Mesenteric fat pad (tissue), 1 donor: ENCODE data around the gene APC2. TPM values are rescaled to one million over a fixed set of nuclear protein-coding genes. Genes with fewer than 3 reads are reported as not detected.

Experiments
- DNase-seq: peaks from one replicate; pipeline ENCODE4 v3.0.0-alpha.2; 2020; ENCODE audit warnings: low spot score
- long read RNA-seq: library from polyadenylated mRNA; unstranded; transcript quantifications from one replicate; pipeline ENCODE4 v2.0.0, GENCODE V29; 2020
- total RNA-seq: library from RNA; stranded (reverse); fragmentation: NEBNext Ultra II Directional; extraction: Animal tissue kit (Norgen Biotek cat#: 25700); gene quantifications from one replicate; pipeline ENCODE4 v1.2.1, GENCODE V29; 2021
- donor health status: DM: yes; HTN: yes; CAD: no.

Gene APC2
- 0.10 TPM for total RNA-seq
- long read RNA-seq, partial matches to known transcripts: 0 of 2 reads
- long read RNA-seq, other reads (novel, unspliced or antisense): 2 of 2 reads

- DNase-seq: no peak
These were observed at the start of gene APC2 for GRCh38 chr19:1449467-1450442. TSS of gene APC2 (plus strand) at chr19:1450121. CDS start at chr19:1453002, 2,881 bp downstream.

- DNase-seq: no peak
These were observed 49.4 kb upstream of the APC2 start for GRCh38 chr19:1400281-1401137.

- DNase-seq: no peak
These were observed 48.6 kb upstream of the APC2 start, which contains the start of gene GAMT for GRCh38 chr19:1401138-1401888. TSS of gene GAMT (minus strand) at chr19:1401542. CDS start at chr19:1401476, 66 bp downstream.

GRCh38 chr19:1401889-1402217 lies 48.1 kb upstream of the APC2 start:
- DNase-seq: no peak

GRCh38 chr19:1402411-1403070 lies 47.4 kb upstream of the APC2 start:
- no peak for DNase-seq

- DNase-seq: peak; percentile 100
These were observed 43.0 kb upstream of the APC2 start for GRCh38 chr19:1406774-1407527.

- DNase-seq: no peak
These were observed 42.2 kb upstream of the APC2 start, which contains the start of gene DAZAP1 for GRCh38 chr19:1407528-1408299. TSS of gene DAZAP1 (plus strand) at chr19:1407586. CDS start at chr19:1407774, 188 bp downstream.

GRCh38 chr19:1408300-1409203 lies 41.4 kb upstream of the APC2 start:
- no peak for DNase-seq

- no peak for DNase-seq
These were observed 40.5 kb upstream of the APC2 start for GRCh38 chr19:1409204-1410005.

GRCh38 chr19:1410136-1410786 lies 39.7 kb upstream of the APC2 start:
- no peak for DNase-seq

GRCh38 chr19:1410789-1411188 lies 39.1 kb upstream of the APC2 start:
- no peak for DNase-seq

- DNase-seq: no peak
These were observed 38.4 kb upstream of the APC2 start for GRCh38 chr19:1411255-1412191.

GRCh38 chr19:1412323-1412923 lies 37.5 kb upstream of the APC2 start:
- peak; percentile 85 for DNase-seq

- peak; percentile 86 for DNase-seq
These were observed 36.7 kb upstream of the APC2 start for GRCh38 chr19:1412995-1413800.
